Measurements from ENCODE around the gene TSSK6. TPM values are rescaled to one million over a fixed set of nuclear protein-coding genes. Genes with fewer than 3 reads are reported as not detected.

TSSK6 gene
- total RNA-seq, 2 donors from 2014 or later = 2.1 to 2.6 TPM

DNA sequence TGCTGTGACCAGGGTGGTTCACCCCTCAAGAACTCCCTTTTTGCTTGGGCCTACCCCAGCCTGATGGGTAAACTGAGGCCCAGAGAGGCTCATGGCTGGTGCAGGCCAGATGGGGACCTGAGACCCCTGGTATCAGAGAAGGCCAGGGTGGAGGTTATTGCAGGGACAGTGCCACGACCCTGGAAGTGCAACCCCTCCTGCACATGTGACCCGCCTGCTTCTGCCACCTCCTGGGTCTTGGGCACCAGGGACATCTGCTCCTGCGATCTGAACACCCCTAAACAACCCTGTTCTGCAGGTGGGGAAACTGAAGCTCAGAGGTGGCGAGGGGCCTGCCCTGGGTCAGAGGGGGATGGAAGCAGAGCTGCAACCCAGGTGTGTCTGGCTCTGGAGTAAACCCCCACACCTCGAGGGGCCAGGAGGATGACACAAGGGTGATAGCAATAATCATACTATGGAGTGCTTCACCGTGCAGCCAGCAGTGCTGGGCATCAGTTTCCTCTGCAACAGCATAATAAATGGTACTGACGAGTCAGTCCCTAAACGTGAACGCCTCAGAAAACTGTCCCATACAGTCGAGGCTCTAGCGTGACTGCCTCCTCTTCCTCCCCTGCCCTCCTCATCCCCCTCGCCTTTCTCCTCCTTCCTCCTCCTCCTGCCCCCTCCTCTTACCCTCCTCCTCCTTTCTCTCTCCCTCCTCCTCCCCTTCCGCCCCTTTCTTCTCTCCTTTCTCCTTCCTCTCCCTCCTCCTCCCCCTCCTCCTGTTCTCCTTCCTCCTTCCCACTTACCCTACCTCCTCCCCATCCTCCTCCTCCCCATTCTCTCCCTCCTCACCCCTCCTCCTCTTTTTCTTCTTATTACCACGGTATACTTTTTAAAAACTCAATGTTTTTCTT is 17.7 kb upstream of the TSSK6 start:
- no peak for TF ChIP-seq POLR2A (IDR thresholded peaks at IDR 0.05)
- TF ChIP-seq, protein P1, sequence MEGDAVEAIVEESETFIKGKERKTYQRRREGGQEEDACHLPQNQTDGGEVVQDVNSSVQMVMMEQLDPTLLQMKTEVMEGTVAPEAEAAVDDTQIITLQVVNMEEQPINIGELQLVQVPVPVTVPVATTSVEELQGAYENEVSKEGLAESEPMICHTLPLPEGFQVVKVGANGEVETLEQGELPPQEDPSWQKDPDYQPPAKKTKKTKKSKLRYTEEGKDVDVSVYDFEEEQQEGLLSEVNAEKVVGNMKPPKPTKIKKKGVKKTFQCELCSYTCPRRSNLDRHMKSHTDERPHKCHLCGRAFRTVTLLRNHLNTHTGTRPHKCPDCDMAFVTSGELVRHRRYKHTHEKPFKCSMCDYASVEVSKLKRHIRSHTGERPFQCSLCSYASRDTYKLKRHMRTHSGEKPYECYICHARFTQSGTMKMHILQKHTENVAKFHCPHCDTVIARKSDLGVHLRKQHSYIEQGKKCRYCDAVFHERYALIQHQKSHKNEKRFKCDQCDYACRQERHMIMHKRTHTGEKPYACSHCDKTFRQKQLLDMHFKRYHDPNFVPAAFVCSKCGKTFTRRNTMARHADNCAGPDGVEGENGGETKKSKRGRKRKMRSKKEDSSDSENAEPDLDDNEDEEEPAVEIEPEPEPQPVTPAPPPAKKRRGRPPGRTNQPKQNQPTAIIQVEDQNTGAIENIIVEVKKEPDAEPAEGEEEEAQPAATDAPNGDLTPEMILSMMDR (IDR thresholded peaks at IDR 0.05) = no peak
- H3K27me3 ChIP-seq = peaks cover 0 to 7% of the 10 kb centered on the region in 2 donors
- no peaks in the 10 kb centered on the region for H3K36me3 ChIP-seq (replicated peaks in 1 of 2; ENCODE audit: insufficient read depth in 1 of 2, low read depth in 2 of 2)
- no peak overlapping the region for H3K27ac ChIP-seq
- WGBS, 2 donors = 69% methylated on average over 10 to 14 of the region's 14 CpGs
- ATAC-seq (no peak), DNase-seq (no peak)
- intact Hi-C loops (cut with DNase I) = no loop called here
- H3K4me1 ChIP-seq = peaks cover 17% of the 10 kb centered on the region
- H3K9me3 ChIP-seq = no peaks in the 10 kb centered on the region
- H3K4me3 ChIP-seq = no peak overlapping the region

DNA sequence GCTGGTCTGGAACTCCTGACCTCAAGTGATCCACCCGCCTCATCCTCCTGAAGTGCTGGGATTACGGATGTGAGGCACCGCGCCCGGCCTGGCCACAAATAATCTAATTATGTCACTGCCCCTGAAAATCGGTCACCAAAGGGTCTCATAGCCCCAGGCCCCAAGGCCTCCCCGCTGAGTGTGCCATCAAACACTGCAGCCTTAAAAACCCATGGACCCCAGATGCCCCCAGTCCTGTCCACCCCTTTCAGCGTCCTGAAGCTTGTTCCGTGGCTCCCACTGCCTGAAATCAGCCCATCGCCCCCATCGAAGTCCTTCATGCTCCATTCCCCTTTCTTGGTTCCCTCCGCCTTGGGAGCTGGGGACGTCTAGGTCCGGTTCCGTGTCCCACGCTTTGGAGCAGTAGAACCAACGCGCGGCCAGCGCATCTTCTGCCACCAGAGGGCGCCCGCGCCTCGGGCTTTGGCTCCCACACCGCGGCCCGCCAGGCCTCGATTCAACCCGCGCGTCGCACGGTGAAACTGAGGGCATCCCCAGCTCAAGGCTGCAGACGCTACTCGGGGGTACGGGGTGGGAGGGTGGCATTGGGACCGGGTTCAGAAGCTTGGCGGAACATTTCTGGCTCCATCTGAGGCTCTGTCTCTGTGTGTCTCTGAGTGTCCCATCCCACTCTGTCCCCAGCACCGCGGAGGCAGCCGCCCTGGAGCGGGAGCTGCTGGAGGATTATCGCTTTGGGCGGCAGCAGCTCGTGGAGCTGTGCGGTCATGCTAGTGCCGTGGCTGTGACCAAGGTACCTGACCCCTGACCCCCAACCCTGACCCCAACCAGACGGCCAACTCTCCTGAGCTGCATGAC is 16.8 kb upstream of the TSSK6 start:
- intact Hi-C loops (cut with DNase I) = no loop called here
- Histone ChIP-seq H3K4me1 (peaks cover 8% of the 10 kb centered on the region), H3K36me3 (replicated peaks in 1 of 2; ENCODE audit: insufficient read depth in 1 of 2, low read depth in 2 of 2) (peaks cover 0 to 2% of the 10 kb centered on the region in 2 donors), H3K9me3 (no peaks in the 10 kb centered on the region), H3K27ac (no peak overlapping the region), H3K4me3 (no peak overlapping the region), H3K27me3 (no peaks in the 10 kb centered on the region)
- ATAC-seq (peak; percentile 76), DNase-seq (peak; percentile 78 to 87 (median 83))
- TF ChIP-seq, protein P1 (IDR thresholded peaks at IDR 0.05) = peak; percentile 90 to 97 (median 94)
- TF ChIP-seq POLR2A (IDR thresholded peaks at IDR 0.05) = no peak
- WGBS, 2 donors = 19 to 24% methylated on average over 25 to 44 of the region's 48 CpGs

DNA sequence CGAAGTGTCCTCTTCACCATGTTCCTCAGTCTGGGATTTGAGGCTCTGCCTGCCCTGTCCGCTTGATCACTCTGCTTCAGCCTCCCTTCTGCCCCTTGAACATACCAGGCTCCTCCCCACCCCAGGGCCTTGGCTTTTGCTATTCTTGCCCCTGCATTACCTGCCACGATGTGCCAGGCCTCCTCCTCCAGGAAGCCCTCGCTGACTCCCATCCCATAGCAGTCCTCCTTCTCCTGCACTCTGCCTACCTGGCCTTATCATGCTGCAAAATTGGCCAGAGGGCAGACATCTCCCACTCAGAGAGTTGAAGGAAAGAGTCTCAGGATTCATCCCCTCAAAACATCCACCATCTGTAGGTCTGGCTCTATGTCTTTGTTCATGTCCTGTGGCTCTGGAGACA is 15.5 kb upstream of the TSSK6 start:
- Histone ChIP-seq H3K4me1 (peaks cover 8% of the 10 kb centered on the region), H3K4me3 (no peak overlapping the region), H3K36me3 (replicated peaks in 1 of 2; ENCODE audit: insufficient read depth in 1 of 2, low read depth in 2 of 2) (peaks cover 0 to 3% of the 10 kb centered on the region in 2 donors), H3K9me3 (no peaks in the 10 kb centered on the region), H3K27ac (no peak overlapping the region), H3K27me3 (no peaks in the 10 kb centered on the region)
- DNase-seq = no peak
- intact Hi-C loops (cut with DNase I) = no loop called here
- TF ChIP-seq, protein P1 (IDR thresholded peaks at IDR 0.05) = no peak
- no peak for TF ChIP-seq POLR2A (IDR thresholded peaks at IDR 0.05)
- 77 to 81% methylated on average over 4 of the region's 4 CpGs for WGBS, 2 donors
- no peak for ATAC-seq

DNA sequence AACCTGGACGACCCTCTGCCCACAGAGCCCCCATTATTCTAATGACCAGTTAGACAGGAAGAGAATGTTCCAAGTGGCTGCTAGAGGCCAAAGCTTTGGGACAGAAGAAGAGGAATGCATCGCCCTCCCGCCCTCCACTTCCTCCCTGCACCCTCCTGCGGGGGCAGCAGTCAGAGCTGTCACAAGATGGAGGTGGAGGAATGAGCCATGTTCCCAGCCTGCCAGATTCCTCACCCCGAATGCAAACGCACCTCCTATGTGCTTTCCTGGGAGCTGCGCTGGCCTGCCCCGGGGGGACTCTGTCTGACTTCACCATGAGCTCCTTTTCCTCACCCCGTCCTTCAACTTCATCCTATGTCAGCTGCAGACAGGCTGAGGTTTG is 15.1 kb upstream of the TSSK6 start:
- Histone ChIP-seq H3K9me3 (no peaks in the 10 kb centered on the region), H3K27ac (no peak overlapping the region), H3K36me3 (replicated peaks in 1 of 2; ENCODE audit: insufficient read depth in 1 of 2, low read depth in 2 of 2) (peaks cover 0 to 3% of the 10 kb centered on the region in 2 donors), H3K27me3 (no peaks in the 10 kb centered on the region), H3K4me1 (peaks cover 8% of the 10 kb centered on the region), H3K4me3 (no peak overlapping the region)
- ATAC-seq (no peak), DNase-seq (no peak)
- WGBS, 2 donors = 54 to 67% methylated on average over 5 to 9 of the region's 9 CpGs
- intact Hi-C loops (cut with DNase I) = no loop called here
- TF ChIP-seq, protein P1 (IDR thresholded peaks at IDR 0.05) = no peak
- no peak for TF ChIP-seq POLR2A (IDR thresholded peaks at IDR 0.05)

All from body of pancreas (tissue), 4 donors.